Heart right ventricle (tissue), 16 donors: ENCODE results near the gene GPR89A. TPM values are rescaled to one million over a fixed set of nuclear protein-coding genes. Genes with fewer than 3 reads are reported as not detected.
"Not testable (repeated sequence)": the region's sequence is repeated elsewhere in the genome, so short reads cannot be mapped to it uniquely, and the experiment has no call there.

ENCODE experiments used
- ATAC-seq, 8 donors: fragments of 200-7000 bp; cut with Tn5 transposase; one replicate each; pipeline ENCODE4 v1.9.1; 2020; ENCODE audit warnings: mild to moderate bottlenecking in 8 of 8, moderate library complexity in 8 of 8, moderate number of reproducible peaks in 1 of 8
- DNase-seq, 2 donors: peaks; one replicate each; pipeline ENCODE4 v3.0.0-alpha.2; 2020
- H3K27ac ChIP-seq, 10 donors: fragments of 200-600 bp; sonication (generic) in 2 of 10; one replicate each; pipeline versions ENCODE4 v1.5.0 to v1.8.0; 2020 to 2022; ENCODE audit warnings: mild to moderate bottlenecking in 3 of 10
- H3K27me3 ChIP-seq, 7 donors: fragments of 200-600 bp; one replicate each; pipeline ENCODE4 v1.8.0; 2021 to 2022; ENCODE audit warnings: mild to moderate bottlenecking in 2 of 7
- H3K36me3 ChIP-seq, 9 donors: fragments of 200-600 bp; sonication (generic) in 1 of 9; one replicate each; pipeline versions ENCODE4 v1.5.0 to v1.8.0; 2020 to 2022; ENCODE audit warnings: mild to moderate bottlenecking in 2 of 9
- H3K4me1 ChIP-seq, 9 donors: fragments of 200-600 bp; sonication (generic) in 1 of 9; one replicate each; pipeline versions ENCODE4 v1.5.0 to v1.8.0; 2020 to 2022; ENCODE audit warnings: mild to moderate bottlenecking in 4 of 9
- H3K4me3 ChIP-seq, 10 donors: fragments of 200-600 bp; sonication (generic) in 2 of 10; one replicate each; pipeline versions ENCODE4 v1.5.0 to v1.8.0; 2020 to 2022; ENCODE audit warnings: mild to moderate bottlenecking in 7 of 10, moderate library complexity in 2 of 10
- H3K9me3 ChIP-seq, 11 donors: fragments of 200-600 bp in 10 of 11; sonication (generic) in 2 of 11; one replicate each; pipeline versions ENCODE4 v1.5.0 to v1.8.0; 2013 to 2022; ENCODE audit warnings: mild to moderate bottlenecking in 2 of 11, control low read depth in 1 of 11, moderate library complexity in 1 of 11
- WGBS, 2 donors: extraction: QIAGEN DNeasy Blood & Tissue Kit; methylation state at CpG; one replicate each; pipeline ENCODE4 v1.1.7; 2013; ENCODE audit warnings: inconsistent platforms in 1 of 2; 5-methylcytosine and 5-hydroxymethylcytosine counted together
- intact Hi-C, 10 donors: fragments of 100-400 bp; cut with DNase I; formaldehyde crosslinking; loops; one replicate each; pipeline versions ENCODE4 v1.11.1 to v1.14.2; 2022
- long read RNA-seq, 3 donors: library from polyadenylated mRNA; unstranded; transcript quantifications; one replicate each; pipeline ENCODE4 v2.0.0, GENCODE V29; 2020 to 2021
- polyA plus RNA-seq, 2 donors: library from polyadenylated mRNA; stranded (reverse); fragments of 200-250 nt; gene quantifications; one replicate each; pipeline ENCODE4 v1.2.3, GENCODE V29; 2013
- total RNA-seq, 10 donors: library from RNA; stranded (reverse); fragmentation: NEBNext Ultra II Directional in 3 of 10; extraction: Animal tissue kit (Norgen Biotek cat#: 25700) in 3 of 10; gene quantifications; one replicate each; pipeline versions ENCODE4 v1.2.1 to v1.2.4, GENCODE V29; 2021 to 2023
- TF ChIP-seq, protein P1 (sequence below), 9 donors: fragments of 200-600 bp; sonication (generic) in 2 of 9; IDR thresholded peaks; one replicate each; pipeline versions ENCODE4 v1.5.0 to v1.8.0; 2021 to 2022; ENCODE audit warnings: antibody characterized with exemption in 9 of 9, mild to moderate bottlenecking in 5 of 9, moderate library complexity in 1 of 9
- donor health status: Arrhythmogenic right ventricular cardiomyopathy.
- donor health status: ischemic (EF 13 %, LVEDD 7.1; RV severe dilation, severe dysfunction).
- donor health status: healthy with polysubstance abuse.
- donor health status: DM: no; HTN: yes; CAD: no.
- donor health status: DM: no; HTN: no; CAD: no.
- donor health status: ischemic (EF 25% LVEDD 6.9; RV normal size, moderate dysfunction).
- donor health status: ischemic (EF 25% LVEDD 5.7; RV mildly dilated, moderate dysfunction).
- donor health status: healthy.
- donor health status: DM: yes; HTN: yes; CAD: no.
- donor health status: Ischemic cardiomyopathy.
- donor health status: ischemic (EF 35%, LVEDD 5.7; RV mildly dilated, moderate dysfunction).
- donor health status: nonischemic (EF 11% LVEDD 7.7; RV severe dilation, severe dysfunction).
- donor health status: DM: yes; HTN: yes; CAD: no.
- donor health status: PGD.
- donor health status: ischemic (EF 29% LVEDD 5.4; RV normal size, mild dysfunction).
- donor health status: nonischemic (EF 23%, LVEDD 6.1; RV moderate dilation, normal function).

Gene GPR89A
- total RNA-seq (10 to 100 TPM in 4 of 10 donors, 1 to 10 TPM in 6; 6.9 to 13.5 (median 9.3) TPM), polyA plus RNA-seq (10 to 100 TPM in 1 of 2 donors, 1 to 10 TPM in 1; 7.3 to 14.5 TPM)
- long read RNA-seq, donor 1, transcript GPR89A-201 (14 exons, 2,120 nt) = major isoform, 6 of 10 reads
- long read RNA-seq, donor 1, partial matches to known transcripts = 3 of 10 reads
- long read RNA-seq, donor 1, other reads (novel, unspliced or antisense) = 0 of 10 reads
- long read RNA-seq, donor 2, partial matches to known transcripts = 0 of 2 reads
- long read RNA-seq, donor 2, other reads (novel, unspliced or antisense) = 2 of 2 reads
- long read RNA-seq, donor 3, transcript GPR89A-201 (14 exons, 2,120 nt) = major isoform, 25 of 30 reads
- long read RNA-seq, donor 3, partial matches to known transcripts = 4 of 30 reads
- long read RNA-seq, donor 3, other reads (novel, unspliced or antisense) = 1 of 30 reads

DNA sequence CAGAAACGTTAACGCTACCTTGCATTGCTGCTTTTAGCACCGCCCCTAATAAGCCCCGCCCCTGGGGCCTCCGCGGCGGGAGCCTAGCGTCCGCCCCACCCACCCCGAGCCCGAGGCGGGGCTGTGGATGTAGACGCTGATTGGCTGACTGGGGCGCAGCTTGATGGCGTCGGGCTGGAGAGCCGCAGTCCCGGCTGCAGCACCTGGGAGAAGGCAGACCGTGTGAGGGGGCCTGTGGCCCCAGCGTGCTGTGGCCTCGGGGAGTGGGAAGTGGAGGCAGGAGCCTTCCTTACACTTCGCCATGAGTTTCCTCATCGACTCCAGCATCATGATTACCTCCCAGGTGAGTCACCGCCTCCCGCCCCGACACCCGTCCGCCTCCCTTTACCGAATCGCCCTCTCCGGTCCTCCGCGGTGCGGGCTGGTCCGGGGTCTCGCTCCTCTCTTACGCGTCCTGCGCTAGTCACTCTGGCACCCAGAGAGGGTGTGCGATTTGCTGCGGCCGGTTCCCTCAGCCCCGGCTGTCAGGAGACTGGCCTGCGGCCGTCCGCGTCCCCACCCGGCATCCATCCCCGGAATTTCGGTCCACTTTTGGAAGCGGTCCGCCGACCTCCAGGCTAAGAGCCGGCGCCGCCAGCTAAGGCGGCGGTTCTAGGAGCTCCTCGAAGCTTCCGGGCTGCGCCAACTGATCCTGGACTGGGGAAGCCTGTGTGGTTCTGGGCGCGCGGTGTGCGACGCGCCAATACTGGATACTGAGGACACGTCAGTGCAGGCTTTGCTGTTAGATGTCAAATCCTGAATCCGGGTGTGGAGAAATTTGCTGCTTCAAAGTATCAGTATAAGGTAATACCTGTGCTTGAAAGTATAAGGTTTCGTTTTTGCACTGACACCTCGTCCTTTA is at the start of gene GPR89A:
Gene GPR89A (plus strand): TSS at position 156 of the 901 bp plus-strand sequence. CDS start 146 bp downstream, at position 302.
- H3K27me3 ChIP-seq, H3K9me3 ChIP-seq, H3K36me3 ChIP-seq, intact Hi-C loops: not testable (repeated sequence)
- 0 to 1% methylated on average over 47 to 52 of the region's 71 CpGs for WGBS, 2 donors
- H3K4me1 ChIP-seq = peaks cover 0 to 11% (median 8%) of the 10 kb centered on the region in 9 donors
- H3K4me3 ChIP-seq = peak within 1 kb of the TSS; percentile 51 to 99 (median 90)
- DNase-seq = peak; percentile 95
- peak; percentile 100 for ATAC-seq
- peak within 1 kb of the TSS; percentile 16 to 86 (median 82) for H3K27ac ChIP-seq

DNA sequence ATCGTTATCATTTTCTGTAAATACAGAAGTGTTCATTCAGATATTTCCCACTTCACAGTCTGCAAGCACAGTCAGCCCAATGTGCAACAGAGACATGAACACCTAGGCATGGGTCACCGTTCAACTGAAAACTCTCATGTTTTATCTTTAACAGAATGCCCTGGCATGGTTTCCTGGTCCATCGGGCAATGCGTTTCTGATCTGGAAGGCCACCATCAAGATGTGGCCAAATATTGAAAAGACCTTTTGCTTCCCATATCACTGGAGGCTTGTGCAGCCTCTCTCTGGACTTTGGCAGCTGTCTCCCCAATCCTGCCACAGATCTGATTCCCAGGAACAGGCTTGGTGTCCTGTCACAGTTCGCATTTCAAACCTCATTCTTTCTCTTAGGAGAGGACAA is 21.0 kb upstream of the GPR89A start:
- WGBS, 2 donors = 85 to 91% methylated on average over 5 of the region's 5 CpGs
- H3K36me3 ChIP-seq, H3K27me3 ChIP-seq, ATAC-seq, DNase-seq, H3K9me3 ChIP-seq, intact Hi-C loops, H3K4me1 ChIP-seq, H3K27ac ChIP-seq, H3K4me3 ChIP-seq: not testable (repeated sequence)

DNA sequence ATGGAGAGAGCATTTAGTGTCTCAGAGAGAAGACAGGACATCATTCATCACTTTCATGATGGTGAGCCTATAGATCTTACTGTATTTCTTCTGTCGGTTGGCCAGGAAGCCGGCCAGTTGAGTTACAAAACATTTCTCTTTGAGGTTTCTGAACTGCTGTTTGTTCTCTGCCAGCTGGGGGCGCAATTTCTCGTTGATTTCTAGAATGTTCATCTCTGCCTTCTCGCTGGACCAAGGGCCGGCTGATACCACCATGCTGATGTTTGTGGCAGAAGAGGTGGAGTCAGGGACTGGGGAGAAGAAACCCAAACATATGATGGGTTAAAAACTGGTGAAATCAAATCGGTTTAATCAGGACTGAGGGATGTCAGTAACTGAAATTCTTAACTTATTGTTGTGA is 17.0 kb upstream of the GPR89A start:
- peak in 1 of 2 donors; percentile 9 for DNase-seq
- H3K36me3 ChIP-seq, H3K27me3 ChIP-seq, ATAC-seq, H3K4me1 ChIP-seq, H3K27ac ChIP-seq, intact Hi-C loops, H3K4me3 ChIP-seq, H3K9me3 ChIP-seq: not testable (repeated sequence)
- WGBS, 2 donors = 2 to 13% methylated on average over 5 of the region's 7 CpGs
- TF ChIP-seq, protein P1, sequence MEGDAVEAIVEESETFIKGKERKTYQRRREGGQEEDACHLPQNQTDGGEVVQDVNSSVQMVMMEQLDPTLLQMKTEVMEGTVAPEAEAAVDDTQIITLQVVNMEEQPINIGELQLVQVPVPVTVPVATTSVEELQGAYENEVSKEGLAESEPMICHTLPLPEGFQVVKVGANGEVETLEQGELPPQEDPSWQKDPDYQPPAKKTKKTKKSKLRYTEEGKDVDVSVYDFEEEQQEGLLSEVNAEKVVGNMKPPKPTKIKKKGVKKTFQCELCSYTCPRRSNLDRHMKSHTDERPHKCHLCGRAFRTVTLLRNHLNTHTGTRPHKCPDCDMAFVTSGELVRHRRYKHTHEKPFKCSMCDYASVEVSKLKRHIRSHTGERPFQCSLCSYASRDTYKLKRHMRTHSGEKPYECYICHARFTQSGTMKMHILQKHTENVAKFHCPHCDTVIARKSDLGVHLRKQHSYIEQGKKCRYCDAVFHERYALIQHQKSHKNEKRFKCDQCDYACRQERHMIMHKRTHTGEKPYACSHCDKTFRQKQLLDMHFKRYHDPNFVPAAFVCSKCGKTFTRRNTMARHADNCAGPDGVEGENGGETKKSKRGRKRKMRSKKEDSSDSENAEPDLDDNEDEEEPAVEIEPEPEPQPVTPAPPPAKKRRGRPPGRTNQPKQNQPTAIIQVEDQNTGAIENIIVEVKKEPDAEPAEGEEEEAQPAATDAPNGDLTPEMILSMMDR (IDR thresholded peaks at IDR 0.05) = peak in 5 of 9 donors; percentile 8 to 30 (median 11)

DNA sequence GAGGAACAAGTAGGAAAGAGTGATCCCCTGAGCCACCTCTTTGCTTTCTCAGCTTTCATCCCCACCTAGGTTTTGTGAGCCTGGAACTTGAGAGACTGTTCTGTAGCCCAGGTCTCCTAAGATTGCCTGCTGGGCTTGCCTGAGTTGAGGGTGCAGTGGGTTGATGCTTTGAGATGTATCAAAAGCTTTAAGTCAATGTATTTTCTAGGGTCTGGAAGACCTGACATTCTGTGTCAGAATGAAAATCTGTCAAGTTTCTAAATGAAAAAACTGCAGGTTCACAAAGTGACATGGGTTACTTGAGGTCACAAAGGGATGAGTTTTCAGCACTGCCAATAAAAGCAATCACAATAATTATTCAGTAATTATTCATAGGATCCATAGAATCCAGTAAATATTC is 15.4 kb upstream of the GPR89A start:
- H3K36me3 ChIP-seq, H3K9me3 ChIP-seq, H3K4me1 ChIP-seq: not testable (repeated sequence)

DNA sequence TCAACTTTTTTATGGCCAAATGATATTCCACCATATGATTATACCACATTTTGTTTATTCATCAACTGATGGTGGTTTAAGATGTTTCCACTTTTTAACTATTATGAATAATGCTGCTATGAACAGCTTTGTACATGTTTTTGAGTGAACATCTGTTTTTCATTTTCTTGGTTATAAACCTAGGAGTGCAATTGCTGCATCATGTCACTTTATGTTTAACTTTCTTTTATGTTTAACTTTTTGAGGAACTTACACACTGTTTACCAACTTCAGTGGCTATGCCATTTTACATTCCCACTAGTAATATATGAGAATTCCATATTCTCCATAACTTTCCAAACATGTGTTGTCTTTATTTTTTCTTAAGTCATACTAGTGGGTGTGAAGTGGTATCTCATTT is 12.4 kb upstream of the GPR89A start:
- H3K27ac ChIP-seq, DNase-seq, ATAC-seq, intact Hi-C loops, H3K4me3 ChIP-seq, H3K9me3 ChIP-seq, H3K36me3 ChIP-seq, H3K4me1 ChIP-seq: not testable (repeated sequence)
- H3K27me3 ChIP-seq = peaks cover 0 to 22% (median 0%) of the 10 kb centered on the region in 7 donors

More for the DNA sequence above, 15.4 kb upstream of the GPR89A start:
- intact Hi-C loops, H3K27ac ChIP-seq, ATAC-seq, H3K4me3 ChIP-seq, DNase-seq: not testable (repeated sequence)
- peaks cover 0 to 12% (median 0%) of the 10 kb centered on the region in 7 donors for H3K27me3 ChIP-seq

DNA sequence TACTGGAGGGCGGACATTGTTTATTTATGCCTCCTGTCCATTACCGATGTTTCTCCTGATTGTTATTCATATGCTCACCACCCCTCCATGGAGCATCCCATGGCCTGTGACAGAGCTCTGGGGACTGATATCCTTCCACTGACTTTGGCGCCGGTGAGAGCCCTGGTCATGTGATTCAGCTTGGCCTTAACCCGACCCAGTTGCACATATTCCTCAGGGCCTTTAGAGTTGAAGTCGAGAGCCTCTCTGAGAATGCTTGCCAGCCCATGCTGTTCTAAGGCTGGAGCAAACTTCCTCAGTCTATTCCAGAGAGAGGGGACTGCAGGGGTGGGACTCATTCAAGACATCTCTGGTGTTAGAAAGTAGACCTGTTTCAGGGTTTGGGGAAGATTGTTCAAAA is 11.6 kb upstream of the GPR89A start:
- intact Hi-C loops, H3K4me3 ChIP-seq, H3K9me3 ChIP-seq, H3K4me1 ChIP-seq, H3K27ac ChIP-seq, ATAC-seq, H3K36me3 ChIP-seq, DNase-seq: not testable (repeated sequence)
- WGBS, 2 donors = 53 to 61% methylated on average over 6 of the region's 6 CpGs
- peaks cover 0 to 22% (median 0%) of the 10 kb centered on the region in 7 donors for H3K27me3 ChIP-seq

DNA sequence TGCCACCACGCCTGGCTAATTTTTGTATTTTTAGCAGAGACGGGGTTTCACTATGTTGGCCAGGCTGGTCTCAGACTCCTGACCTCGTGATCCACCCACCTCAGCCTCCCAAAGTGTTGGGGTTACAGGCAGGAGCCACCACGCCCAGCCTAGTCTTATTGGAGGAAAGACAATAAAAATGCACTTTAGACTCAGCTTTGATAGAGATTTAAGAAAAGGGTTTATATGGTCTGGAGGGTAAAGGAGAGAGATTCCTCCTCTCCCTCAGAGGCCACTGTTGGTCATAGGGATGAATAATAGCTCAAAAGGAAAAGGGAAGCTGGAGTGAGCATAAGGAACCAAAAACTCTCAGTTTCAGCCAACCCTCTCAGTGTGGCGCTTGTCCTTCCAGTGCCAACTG is 8.4 kb upstream of the GPR89A start:
- ATAC-seq, H3K36me3 ChIP-seq, H3K27ac ChIP-seq, DNase-seq, H3K4me3 ChIP-seq, H3K4me1 ChIP-seq, intact Hi-C loops, H3K9me3 ChIP-seq: not testable (repeated sequence)
- WGBS, 2 donors = 76 to 78% methylated on average over 5 of the region's 5 CpGs
- H3K27me3 ChIP-seq = peaks cover 0 to 22% (median 0%) of the 10 kb centered on the region in 7 donors
